HG03575 (cell line): ENCODE results near the gene GPR15.

Experiments used
- ATAC-seq: cut with Tn5 transposase; IDR thresholded peaks from one replicate; pipeline ENCODE4 v1.9.1; 2021; ENCODE audit not compliant: unreplicated experiment, insufficient number of reproducible peaks, low FRiP score; ENCODE audit errors: extremely low read depth

Gene GPR15

DNA sequence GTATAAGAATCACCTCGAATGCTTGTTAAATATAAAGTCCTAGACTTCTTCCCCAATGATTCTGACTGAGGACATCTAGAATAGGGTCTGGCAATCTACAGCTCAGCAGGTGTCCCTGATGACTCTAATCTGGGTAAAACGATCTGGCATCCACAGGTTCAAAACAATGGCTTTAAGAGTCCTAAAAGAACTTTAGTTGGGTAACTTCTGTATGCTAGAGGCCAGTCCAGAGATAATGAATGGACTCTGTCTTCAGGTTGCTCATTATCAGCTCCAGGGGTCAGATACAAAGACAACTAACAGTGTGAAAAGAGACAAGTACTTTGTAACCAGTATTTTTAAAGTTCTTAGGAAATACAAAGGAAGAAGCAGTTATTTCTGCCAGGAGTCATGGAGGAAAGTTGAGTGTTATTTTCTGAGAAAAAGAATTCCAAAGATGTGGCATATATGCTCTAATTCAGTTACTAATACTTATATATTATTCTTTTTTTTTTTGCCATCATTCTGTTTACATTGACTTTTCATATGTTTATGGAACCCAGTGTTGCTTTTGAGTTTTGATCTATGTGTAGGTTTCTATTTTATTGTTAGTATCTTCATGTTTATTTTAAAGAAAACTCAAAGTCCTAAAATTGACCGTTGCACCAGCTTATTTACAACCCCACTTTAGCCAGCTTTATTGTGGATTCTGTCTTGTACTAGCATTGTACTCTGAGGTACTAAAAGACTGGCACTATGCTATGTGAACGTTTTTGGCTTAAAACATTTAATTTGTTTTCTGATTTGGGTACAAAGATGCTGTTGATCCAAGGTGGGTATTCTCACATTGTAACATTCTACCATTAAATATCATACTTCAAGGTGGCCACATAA, 3.1 kb upstream of the GPR15 start:
- no peak for ATAC-seq

DNA sequence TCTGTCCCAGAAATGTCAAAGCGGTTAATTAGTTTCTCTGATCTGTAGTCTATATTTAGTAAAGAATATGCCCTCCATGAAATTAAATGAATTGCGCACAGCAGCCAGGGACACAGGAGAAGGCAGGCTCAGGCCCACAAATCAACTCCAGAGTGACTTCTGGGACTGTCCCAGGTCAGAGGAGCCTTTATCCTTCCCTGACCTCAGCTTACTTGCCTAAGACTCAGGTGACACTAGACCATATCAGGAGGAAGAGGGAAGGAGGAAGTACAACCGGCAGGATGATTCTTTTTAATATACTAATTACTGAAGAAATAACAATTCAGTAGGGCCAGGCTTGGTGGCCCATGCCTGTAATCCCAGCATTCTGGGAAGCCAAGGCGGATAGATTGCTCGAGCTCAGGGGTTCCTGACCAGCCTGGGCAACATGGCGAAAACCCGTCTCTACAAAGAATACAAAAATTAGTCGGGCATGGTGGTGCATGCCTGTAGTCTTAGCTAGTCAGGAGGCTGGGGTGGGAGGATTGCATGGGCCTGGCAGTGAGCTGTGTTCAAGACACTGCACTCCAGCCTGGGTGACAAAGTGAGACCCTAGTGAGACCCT, 1.8 kb upstream of the GPR15 start:
- ATAC-seq: no peak

DNA sequence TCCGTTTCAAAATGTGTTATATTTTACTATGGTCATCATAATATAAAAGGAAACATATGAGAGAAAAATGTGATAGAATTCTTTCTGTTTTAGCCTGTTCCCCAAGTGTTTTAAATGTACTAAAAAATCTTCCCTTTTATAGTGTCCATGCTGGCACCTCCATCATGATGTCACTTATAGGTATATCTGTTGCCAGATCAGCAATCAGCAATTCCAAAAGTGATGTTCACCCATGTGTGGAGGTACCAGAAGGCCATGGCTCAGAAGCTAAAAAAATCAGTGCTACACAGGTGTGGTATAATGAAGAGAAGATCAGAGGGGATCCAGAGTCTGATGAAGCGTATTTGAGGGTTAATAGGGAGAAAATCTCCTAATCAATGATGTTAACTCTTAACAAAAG, 1.1 kb upstream of the GPR15 start:
- no peak for ATAC-seq

GRCh38 chr3:98532275-98532637, 478 bp downstream of the GPR15 start:
- ATAC-seq: no peak

DNA sequence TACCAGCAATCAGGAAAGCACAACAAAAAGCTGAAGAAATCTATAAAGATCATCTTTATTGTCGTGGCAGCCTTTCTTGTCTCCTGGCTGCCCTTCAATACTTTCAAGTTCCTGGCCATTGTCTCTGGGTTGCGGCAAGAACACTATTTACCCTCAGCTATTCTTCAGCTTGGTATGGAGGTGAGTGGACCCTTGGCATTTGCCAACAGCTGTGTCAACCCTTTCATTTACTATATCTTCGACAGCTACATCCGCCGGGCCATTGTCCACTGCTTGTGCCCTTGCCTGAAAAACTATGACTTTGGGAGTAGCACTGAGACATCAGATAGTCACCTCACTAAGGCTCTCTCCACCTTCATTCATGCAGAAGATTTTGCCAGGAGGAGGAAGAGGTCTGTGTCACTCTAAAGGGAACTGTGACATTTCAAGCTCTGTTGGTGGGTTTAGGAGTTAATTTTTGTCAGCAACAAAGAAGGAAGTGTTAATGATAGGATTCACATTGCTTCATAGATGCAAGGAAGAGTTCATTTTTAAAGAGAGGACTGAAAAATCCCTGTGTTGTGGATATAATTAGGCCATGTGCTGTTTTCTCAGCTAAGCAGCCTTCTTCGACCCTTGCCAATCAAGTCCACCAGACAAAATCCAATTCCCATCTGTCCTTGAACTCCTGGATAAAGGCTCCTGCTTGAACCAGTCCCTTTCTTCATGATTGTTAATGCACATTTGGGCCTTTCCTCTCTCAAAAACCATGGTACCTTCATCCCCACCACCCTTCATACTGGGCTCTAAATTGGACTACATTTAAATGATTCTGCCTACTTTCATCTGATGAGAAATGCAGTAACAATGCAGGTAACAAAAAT, 1.2 kb downstream of the GPR15 start:
- ATAC-seq: no peak

DNA sequence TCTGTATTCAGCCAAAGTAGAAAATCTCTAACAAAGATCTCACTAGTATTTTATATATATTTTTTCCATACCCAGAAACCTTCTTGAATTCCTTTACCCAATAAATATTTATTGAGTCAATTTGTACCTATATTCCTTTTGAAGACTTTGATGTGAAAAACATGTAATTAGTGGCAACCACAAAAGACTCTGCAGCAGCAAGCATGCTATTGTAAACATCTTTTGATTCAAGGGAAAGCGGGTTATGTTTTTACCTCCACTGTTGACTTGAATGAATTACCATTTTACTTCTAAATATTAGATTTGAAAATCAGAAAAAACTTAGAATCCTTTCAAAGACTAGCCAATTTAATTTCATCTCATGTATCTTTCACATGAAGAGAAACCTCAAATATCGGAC, 2.4 kb downstream of the GPR15 start:
- ATAC-seq: no peak

DNA sequence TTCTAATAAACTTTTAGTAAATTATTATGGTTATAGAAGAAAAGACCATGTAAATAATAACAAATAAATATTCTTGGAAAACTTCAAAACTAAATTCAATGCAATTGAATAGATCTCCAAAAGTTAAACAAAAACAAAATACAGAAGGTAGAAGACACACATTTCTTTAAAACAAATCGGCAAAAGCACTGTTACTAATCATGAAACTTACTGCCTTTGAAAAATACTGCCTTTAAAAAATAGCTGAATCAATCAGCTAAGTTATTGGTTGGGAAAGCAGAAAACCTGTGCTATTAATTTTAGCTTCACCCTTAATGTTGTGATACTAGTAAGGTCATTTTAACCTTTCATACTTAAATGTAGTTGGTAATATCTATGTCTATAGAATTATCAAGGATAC, 3.0 kb downstream of the GPR15 start:
- no peak for ATAC-seq

- ATAC-seq: peak; percentile 66
These were observed 4.8 kb downstream of the GPR15 start for GRCh38 chr3:98536456-98537017.

GRCh38 chr3:98540346-98540745, 8.6 kb downstream of the GPR15 start:
- peak; percentile 25 for ATAC-seq

DNA sequence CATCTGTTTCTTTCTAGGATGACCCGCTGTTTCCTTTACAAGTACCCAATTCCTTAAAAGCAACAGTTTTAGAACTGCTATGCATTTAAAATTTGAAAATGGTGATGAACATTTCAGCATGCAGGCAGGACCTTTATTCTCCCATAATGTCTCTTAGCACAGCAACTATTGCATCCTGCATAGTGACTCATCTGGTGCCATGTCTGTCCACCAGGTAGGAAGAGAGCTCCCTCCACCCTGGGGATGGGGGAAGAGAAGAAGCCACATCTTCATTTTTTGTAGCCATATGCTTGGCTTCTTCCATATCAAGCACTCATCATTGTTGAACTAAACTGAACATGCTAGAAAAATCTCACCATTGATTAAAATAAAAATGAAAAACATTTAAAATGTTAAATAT, 9.9 kb downstream of the GPR15 start:
- ATAC-seq: no peak

- no peak for ATAC-seq
These were observed 10.8 kb downstream of the GPR15 start for GRCh38 chr3:98542623-98543022.

DNA sequence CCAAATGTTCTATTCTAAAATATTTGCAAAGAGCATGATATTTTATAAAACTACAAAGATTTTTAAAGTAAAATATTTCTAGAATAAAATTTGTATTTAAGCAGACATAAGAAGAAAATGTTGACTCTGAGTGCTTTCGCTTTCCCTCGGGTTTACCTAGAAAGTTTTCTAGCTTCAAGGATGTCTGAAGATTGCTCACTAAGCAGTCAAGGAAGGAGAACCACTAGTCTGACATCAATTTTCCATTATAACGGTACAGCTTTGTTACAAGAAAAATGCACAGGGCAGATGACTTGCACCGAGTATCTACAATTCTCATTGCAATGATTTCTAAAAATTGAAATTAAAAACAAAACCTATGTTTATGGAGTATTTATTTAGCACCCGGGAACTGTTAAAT, 14.2 kb downstream of the GPR15 start:
- no peak for ATAC-seq

- ATAC-seq: no peak
These were observed 16.8 kb downstream of the GPR15 start for GRCh38 chr3:98548544-98548943.

DNA sequence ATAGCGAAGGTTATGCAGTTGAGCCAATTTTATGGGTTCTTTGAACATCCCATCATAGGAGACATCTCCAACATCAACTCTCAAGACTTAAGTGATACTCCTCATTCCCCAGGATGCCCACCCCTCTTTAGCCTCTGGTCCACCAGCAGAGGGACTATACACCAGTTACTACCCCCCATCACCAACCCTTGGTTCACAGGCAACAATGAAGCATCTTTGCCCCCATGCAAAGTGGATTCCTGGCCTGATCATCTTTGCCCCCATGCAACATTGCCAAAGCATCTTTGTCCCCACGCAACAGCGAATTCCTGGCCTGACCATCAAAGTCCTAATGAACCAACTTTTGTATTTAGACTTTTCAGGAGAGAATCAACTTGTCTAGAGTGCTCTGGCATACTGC, 19.1 kb downstream of the GPR15 start:
- ATAC-seq: no peak

- no peak for ATAC-seq
These were observed 19.5 kb downstream of the GPR15 start for GRCh38 chr3:98551236-98551635.

DNA sequence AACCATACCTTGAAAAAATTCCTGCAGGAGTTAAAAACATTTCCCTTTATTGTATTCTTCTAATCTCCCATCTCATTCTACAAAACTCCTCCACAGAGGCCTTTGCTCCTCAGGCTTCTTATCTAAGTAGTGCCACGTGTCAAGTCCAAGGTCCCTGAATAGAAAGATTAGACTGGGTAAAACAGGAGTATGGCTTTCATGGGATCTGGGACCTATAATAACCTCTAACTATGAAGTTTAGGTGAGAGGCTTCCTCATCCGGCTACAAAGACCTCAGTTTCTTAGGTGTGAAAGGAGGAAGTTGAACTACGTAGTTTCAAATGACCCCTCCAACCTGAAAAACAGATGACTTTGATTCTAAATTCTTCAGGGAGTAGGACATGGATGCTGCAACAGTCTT, 20.0 kb downstream of the GPR15 start:
- ATAC-seq: no peak

DNA sequence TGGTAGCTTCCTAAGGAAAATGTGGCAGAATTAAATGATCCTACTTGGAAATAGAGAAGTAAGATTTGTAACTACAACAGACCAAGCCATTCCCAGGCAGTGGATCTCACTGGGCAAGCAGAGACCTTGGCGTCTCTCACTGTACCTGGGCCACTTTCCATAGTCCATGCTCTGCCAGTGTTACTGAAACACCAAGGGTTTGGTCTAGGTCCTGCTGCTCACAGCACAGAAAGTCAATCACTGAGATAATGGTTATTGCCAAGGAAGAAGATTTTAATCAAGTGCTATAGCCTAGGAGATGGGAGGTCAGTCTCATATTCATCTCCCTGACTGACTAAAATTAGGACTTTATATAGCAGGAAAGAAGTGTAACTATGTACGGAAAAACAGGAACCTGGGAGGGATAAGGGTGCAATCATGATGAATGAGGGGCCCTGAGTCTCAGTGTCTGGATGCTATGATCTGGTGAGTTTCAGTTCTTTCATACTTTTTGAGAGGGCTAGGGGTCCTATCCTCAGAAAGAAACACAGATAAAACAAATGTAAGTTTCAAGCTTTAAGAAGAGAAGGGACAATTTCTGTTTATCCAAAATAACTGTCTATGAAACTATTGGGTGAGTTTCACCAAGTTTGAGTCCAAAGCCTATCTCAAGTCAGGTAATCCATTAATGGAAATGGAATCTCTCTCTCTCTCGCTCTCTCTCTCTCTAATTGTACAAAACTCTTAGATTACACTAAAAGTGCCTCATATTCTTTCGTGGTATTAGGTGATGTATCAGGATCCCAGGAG, 20.6 kb downstream of the GPR15 start:
- no peak for ATAC-seq

DNA sequence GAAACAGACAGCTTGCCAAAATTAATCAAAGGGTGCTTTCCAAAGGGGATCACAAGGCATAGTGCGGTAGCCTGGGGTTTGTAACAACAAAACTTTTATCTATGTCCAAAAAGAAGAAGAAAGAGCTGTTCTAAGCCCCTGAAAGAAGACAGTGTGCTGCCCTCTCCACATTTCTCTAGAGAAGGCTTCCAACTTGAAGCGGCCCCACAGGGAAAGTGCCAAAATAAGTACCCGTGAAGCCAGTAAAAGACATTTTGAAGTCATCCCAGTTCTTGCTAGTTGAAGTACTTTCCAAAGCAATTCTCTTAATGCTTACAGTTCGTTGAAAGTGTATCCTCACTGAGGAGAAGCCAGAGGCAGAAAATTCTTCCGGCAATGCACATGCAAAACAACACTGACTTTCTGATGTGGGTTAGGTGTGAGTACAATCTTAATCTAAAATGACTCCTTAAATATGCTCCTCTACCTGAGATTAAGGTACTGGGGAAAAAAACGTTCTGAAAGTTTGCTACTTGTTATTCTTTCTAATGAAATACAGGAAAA, 21.3 kb downstream of the GPR15 start:
- no peak for ATAC-seq

DNA sequence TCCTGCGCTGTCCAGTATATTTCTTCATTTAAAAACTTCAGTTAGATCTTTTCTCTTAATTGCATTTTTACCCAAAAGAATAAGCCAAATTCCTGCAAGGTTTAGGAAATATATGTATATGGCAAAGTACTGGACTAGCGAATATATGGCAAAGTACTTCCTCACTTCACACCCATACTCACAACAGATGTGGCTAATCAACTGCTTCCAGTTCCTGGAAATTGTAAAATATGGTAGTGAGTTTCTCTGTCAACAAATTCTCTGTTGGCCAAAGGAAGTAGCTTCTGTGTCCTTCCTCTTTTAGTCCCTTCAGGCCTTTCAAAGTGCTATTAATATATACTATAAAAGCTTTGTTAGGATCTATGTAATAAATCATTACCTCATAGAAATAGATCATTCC, 22.0 kb downstream of the GPR15 start:
- ATAC-seq: no peak
